Keratinocyte (primary cell): ENCODE measurements around the gene GNPAT. TPM values are rescaled to one million over a fixed set of nuclear protein-coding genes. Genes with fewer than 3 reads are reported as not detected.

ENCODE experiments used
- DNase-seq: peaks from one replicate; pipeline ENCODE4 v3.0.0-alpha.2; 2011; ENCODE audit warnings: low read depth, missing footprints, low spot score
- FAIRE-seq: peaks from 2 replicates; lab custom pipeline; 2011; peaks lifted over from hg19 to GRCh38; lab: Jason Lieb, UNC
- H2AFZ ChIP-seq: 2 replicates; pipeline ENCODE4 v1.6.0; 2012; ENCODE audit warnings: low read length, control low read depth, inconsistent platforms; ENCODE audit not compliant: control insufficient read depth
- H3K27ac ChIP-seq: 2 replicates; pipeline ENCODE4 v1.5.1; 2011; ENCODE audit warnings: low read length; ENCODE audit not compliant: control insufficient read depth, insufficient read depth
- H3K27me3 ChIP-seq: 3 replicates; pipeline ENCODE4 v1.6.0; 2011; ENCODE audit warnings: low read length; ENCODE audit not compliant: control insufficient read depth, insufficient read depth; ENCODE audit errors: extremely low read depth
- H3K36me3 ChIP-seq, 2 experiments: 2 replicates in 1 of 2; 3 replicates in 1 of 2; pipeline ENCODE4 v1.5.1; 2011; ENCODE audit warnings: low read length in 2 of 2, mild to moderate bottlenecking in 1 of 2; ENCODE audit not compliant: control insufficient read depth in 2 of 2, insufficient read depth in 2 of 2; ENCODE audit errors: extremely low read depth in 1 of 2
- H3K4me1 ChIP-seq: 3 replicates; pipeline ENCODE4 v1.5.1; 2011; ENCODE audit warnings: low read length; ENCODE audit not compliant: control insufficient read depth, insufficient read depth; ENCODE audit errors: extremely low read depth
- H3K4me2 ChIP-seq: 3 replicates; pipeline ENCODE4 v1.6.0; 2011; ENCODE audit warnings: low read depth, low read length; ENCODE audit not compliant: control insufficient read depth, insufficient read depth; ENCODE audit errors: extremely low read depth
- H3K4me3 ChIP-seq, 3 experiments: fragments of 200-600 bp in 1 of 3; sonication (generic) in 1 of 3; 2 replicates in 2 of 3; 3 replicates in 1 of 3; pipeline ENCODE4 v1.5.1; 2011 to 2016; ENCODE audit warnings: low read length in 3 of 3, mild to moderate bottlenecking in 3 of 3, control low read depth in 2 of 3, inconsistent platforms in 1 of 3, low read depth in 1 of 3, mixed read lengths in 1 of 3, mixed run types in 1 of 3, moderate library complexity in 1 of 3; ENCODE audit not compliant: control insufficient read depth in 2 of 3, insufficient read depth in 2 of 3; ENCODE audit errors: extremely low read depth in 1 of 3
- H3K79me2 ChIP-seq: 2 replicates; pipeline ENCODE4 v1.6.0; 2012; ENCODE audit warnings: low read length; ENCODE audit not compliant: control insufficient read depth, insufficient read depth
- H3K9ac ChIP-seq: 3 replicates; pipeline ENCODE4 v1.6.0; 2011; ENCODE audit warnings: low read length; ENCODE audit not compliant: control insufficient read depth, insufficient read depth; ENCODE audit errors: extremely low read depth
- H3K9me1 ChIP-seq: 3 replicates; pipeline ENCODE4 v1.6.0; 2011; ENCODE audit warnings: low read length; ENCODE audit not compliant: control insufficient read depth, insufficient read depth; ENCODE audit errors: extremely low read depth
- H3K9me3 ChIP-seq: 2 replicates; pipeline ENCODE4 v1.5.1; 2012; ENCODE audit warnings: low read depth, low read length; ENCODE audit not compliant: control insufficient read depth
- H4K20me1 ChIP-seq: 3 replicates; pipeline ENCODE4 v1.6.0; 2011; ENCODE audit warnings: low read length; ENCODE audit not compliant: control insufficient read depth, insufficient read depth; ENCODE audit errors: extremely low read depth
- EZH2 ChIP-seq: IDR thresholded peaks from one replicate; pipeline ENCODE4 v1.6.1; 2012; ENCODE audit warnings: inconsistent platforms, mild to moderate bottlenecking, low read length, moderate library complexity
- dilution Hi-C: fragments of 300-500 bp; cut with MboI; formaldehyde crosslinking; loops from one replicate; pipeline ENCODE4 v1.7.0; 2020; ENCODE audit warnings: low sequenced_read_pairs; ENCODE audit not compliant: extremely low pct_ligation_motif_present
- polyA plus RNA-seq, 5 experiments: library from polyadenylated mRNA; depleted of rRNA in 3 of 5; stranded (reverse) in 3 of 5; stranded (forward) in 1 of 5; unstranded in 1 of 5; fragments of >200 nt; gene quantifications; 1 replicate in 1 of 5; 2 replicates in 3 of 5; 3 replicates in 1 of 5; pipeline versions ENCODE4 v1.2.1 to v1.2.3, GENCODE V29; 2011 to 2012; ENCODE audit warnings: missing spikeins in 2 of 5, low read depth in 1 of 5, low replicate concordance in 1 of 5
- TF ChIP-seq, protein P1 (sequence below), 3 experiments: IDR thresholded peaks in 1 of 3; conservative IDR thresholded peaks in 1 of 3; optimal IDR thresholded peaks in 1 of 3; 2 replicates in 2 of 3; 3 replicates in 1 of 3; pipeline versions ENCODE3 to v1.5.1; 2011; ENCODE audit warnings: low read length in 3 of 3, mild to moderate bottlenecking in 3 of 3, moderate library complexity in 2 of 3, control low read depth in 1 of 3, inconsistent platforms in 1 of 3; ENCODE audit not compliant: insufficient read depth in 2 of 3; ENCODE audit errors: extremely low read depth in 1 of 3

GNPAT gene
- polyA plus RNA-seq, 1 donor (not counting 4 experiments of a cell fraction or from before 2014, with no cell fraction given) = 39.9 TPM

DNA sequence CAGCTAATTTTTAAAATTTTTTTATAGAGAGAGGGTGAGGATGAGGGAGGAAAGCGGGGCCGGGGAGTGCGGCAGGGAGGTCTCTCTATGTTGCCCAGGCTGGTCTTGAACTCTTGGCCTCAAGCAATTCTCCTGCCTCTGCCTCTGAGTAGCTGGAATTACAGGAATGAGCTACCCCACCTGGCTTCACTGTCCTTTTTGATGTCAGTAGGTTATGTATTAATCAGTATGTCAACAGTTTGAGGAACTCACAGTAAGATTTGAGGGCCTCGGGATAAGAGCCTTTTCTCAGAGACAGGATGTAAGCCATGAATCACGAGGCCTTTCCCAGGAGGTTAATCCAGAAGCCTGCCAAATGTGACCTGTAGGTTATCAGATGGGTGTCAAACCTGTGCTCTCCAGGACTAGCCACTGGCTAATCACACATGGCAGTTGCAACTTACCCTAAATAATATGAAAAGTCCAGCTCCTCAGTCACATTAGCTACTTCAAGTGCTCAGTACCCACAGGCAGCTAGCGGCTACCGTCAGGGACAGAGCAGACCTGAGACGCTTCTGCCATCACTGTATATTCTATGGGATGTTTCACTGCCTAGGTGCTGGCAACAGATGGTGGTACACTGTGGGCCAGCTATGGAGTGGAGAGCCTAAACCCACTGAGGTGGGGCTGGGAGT is 46.0 kb upstream of the GNPAT start:
- Histone ChIP-seq H3K79me2 (no peaks in the 10 kb centered on the region), H3K36me3 (no peaks in the 10 kb centered on the region), H3K9ac (no peak overlapping the region), H3K9me3 (no peaks in the 10 kb centered on the region), H4K20me1 (no peaks in the 10 kb centered on the region), H3K9me1 (no peaks in the 10 kb centered on the region), H2AFZ (no peak overlapping the region), H3K4me2 (no peak overlapping the region), H3K4me3 (no peak overlapping the region), H3K27ac (no peak overlapping the region), H3K27me3 (peaks cover 11% of the 10 kb centered on the region), H3K4me1 (no peaks in the 10 kb centered on the region)
- no peak for TF ChIP-seq EZH2
- TF ChIP-seq, protein P1, sequence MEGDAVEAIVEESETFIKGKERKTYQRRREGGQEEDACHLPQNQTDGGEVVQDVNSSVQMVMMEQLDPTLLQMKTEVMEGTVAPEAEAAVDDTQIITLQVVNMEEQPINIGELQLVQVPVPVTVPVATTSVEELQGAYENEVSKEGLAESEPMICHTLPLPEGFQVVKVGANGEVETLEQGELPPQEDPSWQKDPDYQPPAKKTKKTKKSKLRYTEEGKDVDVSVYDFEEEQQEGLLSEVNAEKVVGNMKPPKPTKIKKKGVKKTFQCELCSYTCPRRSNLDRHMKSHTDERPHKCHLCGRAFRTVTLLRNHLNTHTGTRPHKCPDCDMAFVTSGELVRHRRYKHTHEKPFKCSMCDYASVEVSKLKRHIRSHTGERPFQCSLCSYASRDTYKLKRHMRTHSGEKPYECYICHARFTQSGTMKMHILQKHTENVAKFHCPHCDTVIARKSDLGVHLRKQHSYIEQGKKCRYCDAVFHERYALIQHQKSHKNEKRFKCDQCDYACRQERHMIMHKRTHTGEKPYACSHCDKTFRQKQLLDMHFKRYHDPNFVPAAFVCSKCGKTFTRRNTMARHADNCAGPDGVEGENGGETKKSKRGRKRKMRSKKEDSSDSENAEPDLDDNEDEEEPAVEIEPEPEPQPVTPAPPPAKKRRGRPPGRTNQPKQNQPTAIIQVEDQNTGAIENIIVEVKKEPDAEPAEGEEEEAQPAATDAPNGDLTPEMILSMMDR (optimal IDR thresholded peaks at IDR 0.05 in 1 of 3, IDR thresholded peaks at IDR 0.05 in 1 of 3, conservative IDR thresholded peaks at IDR 0.05 in 1 of 3; ENCODE audit: extremely low read depth in 1 of 3, insufficient read depth in 2 of 3, low read length in 3 of 3) = no peak
- dilution Hi-C loops = no loop called here
- FAIRE-seq (no peak), DNase-seq (no peak)

DNA sequence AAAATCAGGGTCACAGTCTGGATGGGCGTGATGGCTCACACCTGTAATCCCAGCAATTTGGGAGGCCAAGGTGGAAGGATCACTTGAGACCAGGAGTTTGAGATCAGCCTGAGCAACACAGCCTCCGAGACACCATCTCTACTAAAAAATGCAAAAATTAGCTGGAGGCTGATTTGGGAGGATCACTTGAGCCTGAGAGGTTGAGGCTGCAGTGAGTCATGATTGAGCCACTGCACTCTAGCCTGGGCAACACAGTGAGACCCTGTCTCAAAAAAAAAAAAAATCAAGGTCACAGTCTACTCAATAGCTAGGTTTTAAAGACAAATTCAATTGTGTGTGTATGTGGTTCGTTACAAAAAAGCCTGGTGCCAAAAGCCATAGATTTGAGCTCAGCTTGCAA is 44.7 kb upstream of the GNPAT start:
- H3K4me3 ChIP-seq = no peak overlapping the region
- DNase-seq = no peak
- no peaks in the 10 kb centered on the region for H3K4me1 ChIP-seq
- H3K27ac ChIP-seq = no peak overlapping the region
- no peaks in the 10 kb centered on the region for H3K79me2 ChIP-seq
- FAIRE-seq = no peak
- dilution Hi-C loops = no loop called here
- no peak overlapping the region for H2AFZ ChIP-seq
- H3K4me2 ChIP-seq = no peak overlapping the region
- peaks cover 24% of the 10 kb centered on the region for H3K27me3 ChIP-seq
- H3K9me1 ChIP-seq = no peaks in the 10 kb centered on the region
- H3K9me3 ChIP-seq = no peaks in the 10 kb centered on the region
- no peaks in the 10 kb centered on the region for H3K36me3 ChIP-seq
- TF ChIP-seq, protein P1 (optimal IDR thresholded peaks at IDR 0.05 in 1 of 3, IDR thresholded peaks at IDR 0.05 in 1 of 3, conservative IDR thresholded peaks at IDR 0.05 in 1 of 3; ENCODE audit: extremely low read depth in 1 of 3, insufficient read depth in 2 of 3, low read length in 3 of 3) = no peak
- TF ChIP-seq EZH2 = no peak
- H3K9ac ChIP-seq = no peak overlapping the region
- H4K20me1 ChIP-seq = no peaks in the 10 kb centered on the region
